Adrenal gland (tissue), 5 donors: Measurements from ENCODE around the gene ACTA2.

ENCODE experiments used
- CTCF ChIP-seq, 6 experiments: fragments of 450-650 bp in 4 of 6; fragments of 200-600 bp in 2 of 6; sonication (generic) in 1 of 6; IDR thresholded peaks; 1 replicate in 5 of 6; 2 replicates in 1 of 6; pipeline versions ENCODE4 v1.5.1 to v1.8.0; 2016 to 2021; ENCODE audit warnings: antibody characterized with exemption in 6 of 6, mild to moderate bottlenecking in 2 of 6, moderate library complexity in 1 of 6
- POLR2A ChIP-seq, 2 donors: fragments of 450-650 bp; IDR thresholded peaks; one replicate each; pipeline ENCODE4 v1.6.1; 2017; ENCODE audit warnings: antibody characterized with exemption in 2 of 2, mild to moderate bottlenecking in 2 of 2, moderate library complexity in 1 of 2
- donor health status: DM: no; HTN: no; CAD: no.

GRCh38 chr10:88952647-88953111 lies at the start of gene ACTA2:
- TF ChIP-seq CTCF (IDR thresholded peaks at IDR 0.05) (no peak), POLR2A (IDR thresholded peaks at IDR 0.05) (peak in 1 of 2 donors; percentile 20)
